ENCODE data around the gene RXRA.

- no peak for TF ChIP-seq SCRT2 (tag by site-specific recombination; IDR thresholded peaks at IDR 0.05)
- TF ChIP-seq CTCF (tag by site-specific recombination; IDR thresholded peaks at IDR 0.05), result no peak
- TF ChIP-seq ZBTB17 (tag by site-specific recombination; IDR thresholded peaks at IDR 0.05), result no peak
- no peak for TF ChIP-seq ZNF18 (tag by site-specific recombination; IDR thresholded peaks at IDR 0.05)
- no peak for TF ChIP-seq ZNF16 (tag by site-specific recombination; IDR thresholded peaks at IDR 0.05; ENCODE audit: low read depth)
These were observed 10.7 kb downstream of the RXRA start for GRCh38 chr9:134336924-134337323.

Measured in HEK293 (cell line).